ENCODE results near the gene KCTD21. TPM values are rescaled to one million over a fixed set of nuclear protein-coding genes. Genes with fewer than 3 reads are reported as not detected.

KCTD21 gene
- total and polyA plus RNA-seq, 10 of the 15 experiments (the other 5 are each of a cell fraction or from before 2014, with no cell fraction given) = 0.63 to 5.4 (median 3.6) TPM

GRCh38 chr11:78203184-78203583 lies 14.8 kb upstream of the KCTD21 start:
- H3K9me3 ChIP-seq (replicated peaks; ENCODE audit: control insufficient read depth, insufficient read depth, low read length) = no peaks in the 10 kb centered on the region
- no peak overlapping the region for H3K9ac ChIP-seq (ENCODE audit: control insufficient read depth, insufficient read depth, low read length)
- no TSS peak for BruUV-seq (replicated peaks)
- no peaks in the 10 kb centered on the region for H3K79me2 ChIP-seq (ENCODE audit: control insufficient read depth, insufficient read depth, low read length)
- no peak overlapping the region for H2AFZ ChIP-seq (ENCODE audit: control insufficient read depth, low read depth, low read length)
- H3K36me3 ChIP-seq (ENCODE audit: control insufficient read depth in 2 of 2, insufficient read depth in 2 of 2, low read length in 1 of 2) = no peaks in the 10 kb centered on the region; a peak in 2 of 4 replicates
- FAIRE-seq (no peak), ATAC-seq (no peak), DNase-seq (ENCODE audit: low read depth, low spot score) (no peak)
- peaks cover 6% of the 10 kb centered on the region; the same call in 1 of the 2 replicates for H3K4me1 ChIP-seq (ENCODE audit: control insufficient read depth, insufficient read depth, low read length)
- no peaks in the 10 kb centered on the region for H4K20me1 ChIP-seq (ENCODE audit: control insufficient read depth, insufficient read depth)
- ChIA-PET CTCF (no interaction called here), SMC1A (ENCODE audit: uncharacterized antibody, unreplicated experiment) (interaction anchor here (1.5 kb wide), 1 partner anchor 9 kb away, joined by 6 read pairs; no protein-coding TSS in a partner anchor), RAD21 (ENCODE audit: unreplicated experiment) (no interaction called here), POLR2A (no interaction called here)
- intact Hi-C loops (cut with micrococcal nuclease; ENCODE audit: unreplicated experiment) (no loop called here), in situ Hi-C loops (cut with MboI) (no loop called here)
- no peak overlapping the region for H3K4me3 ChIP-seq
- 96% methylated on average over 10 of the region's 10 CpGs for WGBS (ENCODE audit: insufficient coverage, insufficient replicate concordance, low lambda C conversion rate, missing lambda C conversion rate)
- no peaks in the 10 kb centered on the region for H3K27me3 ChIP-seq (replicated peaks in 1 of 2; ENCODE audit: control insufficient read depth in 2 of 2, insufficient read depth in 2 of 2, low read length in 1 of 2)
- no peak overlapping the region for H3K27ac ChIP-seq (ENCODE audit: control insufficient read depth, insufficient read depth)
- no peak overlapping the region for H3K4me2 ChIP-seq (ENCODE audit: control insufficient read depth, insufficient read depth)
- no peak for TF ChIP-seq ATF3 (IDR thresholded peaks at IDR 0.05; ENCODE audit: borderline replicate concordance, extremely low read depth, low read depth, low read length)

GRCh38 chr11:78202733-78203167 lies 14.3 kb upstream of the KCTD21 start:
- H2AFZ ChIP-seq (ENCODE audit: control insufficient read depth, low read depth, low read length) = peak overlapping the region; percentile 13; the same call in 1 of the 2 replicates

More at GRCh38 chr11:78202733-78203167, 14.3 kb upstream of the KCTD21 start:
- DNase-seq (ENCODE audit: low read depth, low spot score) = no peak
- no peak for FAIRE-seq
- Histone ChIP-seq H3K4me3 (no peak overlapping the region), H3K9ac (ENCODE audit: control insufficient read depth, insufficient read depth, low read length) (no peak overlapping the region), H3K27ac (ENCODE audit: control insufficient read depth, insufficient read depth) (no peak overlapping the region), H3K4me1 (ENCODE audit: control insufficient read depth, insufficient read depth, low read length) (peaks cover 6% of the 10 kb centered on the region; the same call in 1 of the 2 replicates), H3K79me2 (ENCODE audit: control insufficient read depth, insufficient read depth, low read length) (no peaks in the 10 kb centered on the region), H3K4me2 (ENCODE audit: control insufficient read depth, insufficient read depth) (no peak overlapping the region), H3K27me3 (replicated peaks in 1 of 2; ENCODE audit: control insufficient read depth in 2 of 2, insufficient read depth in 2 of 2, low read length in 1 of 2) (no peaks in the 10 kb centered on the region), H4K20me1 (ENCODE audit: control insufficient read depth, insufficient read depth) (no peaks in the 10 kb centered on the region), H3K36me3 (ENCODE audit: control insufficient read depth in 2 of 2, insufficient read depth in 2 of 2, low read length in 1 of 2) (no peaks in the 10 kb centered on the region; a peak in 2 of 4 replicates), H3K9me3 (replicated peaks; ENCODE audit: control insufficient read depth, insufficient read depth, low read length) (no peaks in the 10 kb centered on the region)
- ChIA-PET RAD21 (ENCODE audit: unreplicated experiment) (no interaction called here), POLR2A (no interaction called here), CTCF (no interaction called here), SMC1A (ENCODE audit: uncharacterized antibody, unreplicated experiment) (interaction anchor here (1.5 kb wide), 1 partner anchor 9 kb away, joined by 6 read pairs; no protein-coding TSS in a partner anchor)
- 58% methylated on average over 3 of the region's 3 CpGs for WGBS (ENCODE audit: insufficient coverage, insufficient replicate concordance, low lambda C conversion rate, missing lambda C conversion rate)
- no TSS peak for BruUV-seq (replicated peaks)
- no peak for TF ChIP-seq ATF2 (IDR thresholded peaks at IDR 0.05; ENCODE audit: low read length)
- TF ChIP-seq RUNX3 (IDR thresholded peaks at IDR 0.05; ENCODE audit: low read length) = peak; percentile 48; the same call in 1 of the 2 replicates
- ATAC-seq = peak; percentile 26; the same call in 2 of the 3 replicates
- in situ Hi-C loops (cut with MboI) = no loop called here
- intact Hi-C loops (cut with micrococcal nuclease; ENCODE audit: unreplicated experiment) = no loop called here

All from GM12878 (cell line).